Skeletal muscle tissue (tissue), 4 donors: ENCODE data around the gene PEAR1. TPM values are rescaled to one million over a fixed set of nuclear protein-coding genes. Genes with fewer than 3 reads are reported as not detected.
A peak's percentile ranks its signal among the peaks of the same experiment; 100 is the strongest.

ENCODE experiments used
- H3K27ac ChIP-seq: one replicate; pipeline ENCODE4 v1.7.0; 2013; ENCODE audit warnings: mild to moderate bottlenecking, low read depth, low read length, inconsistent platforms
- H3K27me3 ChIP-seq, 3 donors: one replicate each; pipeline ENCODE4 v1.7.0; 2013; ENCODE audit warnings: low read length in 3 of 3; ENCODE audit not compliant: control insufficient read depth in 3 of 3, insufficient read depth in 3 of 3
- H3K36me3 ChIP-seq, 3 donors: one replicate each; pipeline ENCODE4 v1.7.0; 2013; ENCODE audit warnings: low read length in 3 of 3; ENCODE audit not compliant: control insufficient read depth in 3 of 3, insufficient read depth in 3 of 3
- H3K4me1 ChIP-seq, 3 donors: one replicate each; pipeline ENCODE4 v1.7.0; 2013; ENCODE audit warnings: low read length in 3 of 3, mild to moderate bottlenecking in 3 of 3; ENCODE audit not compliant: control insufficient read depth in 3 of 3, insufficient read depth in 3 of 3
- H3K4me3 ChIP-seq, 3 donors: one replicate each; pipeline ENCODE4 v1.7.0; 2013; ENCODE audit warnings: low read length in 3 of 3
- H3K9ac ChIP-seq, 3 donors: one replicate each; pipeline ENCODE4 v1.7.0; 2013; ENCODE audit warnings: low read length in 3 of 3, mild to moderate bottlenecking in 3 of 3, moderate library complexity in 2 of 3, low read depth in 1 of 3
- H3K9me3 ChIP-seq, 3 donors: one replicate each; pipeline ENCODE4 v1.7.0; 2013; ENCODE audit warnings: low read length in 3 of 3; ENCODE audit not compliant: control insufficient read depth in 3 of 3
- total RNA-seq: library from RNA; depleted of rRNA; stranded (reverse); fragments of >200 nt; gene quantifications from one replicate; pipeline ENCODE4 v1.2.3, GENCODE V29; 2014
- donor health status: Osteomylitis.

PEAR1 gene
- total RNA-seq, 1 donor from 2014 or later = 4.7 TPM

- peaks cover 8 to 21% (median 14%) of the 10 kb centered on the region in 3 donors for H3K36me3 ChIP-seq
Measured at GRCh38 chr1:156912310-156912709, 18.8 kb downstream of the PEAR1 start.

DNA sequence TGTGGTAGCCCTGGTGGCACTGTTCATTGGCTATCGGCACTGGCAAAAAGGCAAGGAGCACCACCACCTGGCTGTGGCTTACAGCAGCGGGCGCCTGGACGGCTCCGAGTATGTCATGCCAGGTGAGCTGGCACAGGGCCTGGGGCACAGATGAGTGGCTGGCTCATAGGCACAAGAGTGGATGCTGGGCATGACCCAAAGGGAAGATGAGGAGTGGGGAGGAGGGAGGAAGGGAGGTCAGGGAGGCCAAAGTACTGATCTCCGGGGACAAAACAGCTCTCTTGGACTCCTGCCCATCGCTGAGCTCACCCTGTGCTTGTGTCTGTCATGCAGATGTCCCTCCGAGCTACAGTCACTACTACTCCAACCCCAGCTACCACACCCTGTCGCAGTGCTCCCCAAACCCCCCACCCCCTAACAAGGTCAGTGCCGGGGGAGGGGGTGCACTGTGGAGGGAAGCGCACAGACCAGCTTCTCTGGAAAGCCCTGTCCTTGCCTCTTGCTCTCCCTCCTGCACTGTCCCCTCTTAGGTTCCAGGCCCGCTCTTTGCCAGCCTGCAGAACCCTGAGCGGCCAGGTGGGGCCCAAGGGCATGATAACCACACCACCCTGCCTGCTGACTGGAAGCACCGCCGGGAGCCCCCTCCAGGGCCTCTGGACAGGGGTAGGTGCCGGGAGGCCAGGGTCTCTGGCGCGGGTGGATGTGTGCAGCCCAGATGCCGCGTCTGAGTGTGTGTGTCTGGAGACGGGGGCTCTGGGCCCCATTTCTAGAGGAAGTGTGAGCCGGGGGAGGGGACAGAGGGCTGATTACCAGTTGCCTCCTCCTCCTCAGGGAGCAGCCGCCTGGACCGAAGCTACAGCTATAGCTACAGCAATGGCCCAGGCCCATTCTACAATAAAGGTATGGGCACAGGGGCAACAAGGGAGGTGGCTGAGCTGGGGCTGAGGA lies 19.6 kb downstream of the PEAR1 start:
- Histone ChIP-seq H3K9ac (no peak overlapping the region), H3K9me3 (no peaks in the 10 kb centered on the region), H3K4me3 (no peak overlapping the region), H3K27ac (no peak overlapping the region), H3K4me1 (peaks cover 7 to 18% (median 14%) of the 10 kb centered on the region in 3 donors), H3K27me3 (peaks cover 8 to 32% (median 15%) of the 10 kb centered on the region in 3 donors), H3K36me3 (peaks cover 8 to 21% (median 13%) of the 10 kb centered on the region in 3 donors)

More at GRCh38 chr1:156912310-156912709, 18.8 kb downstream of the PEAR1 start:
- no peak overlapping the region for H3K4me3 ChIP-seq
- H3K27ac ChIP-seq = no peak overlapping the region
- no peak overlapping the region for H3K9ac ChIP-seq
- peaks cover 16 to 38% (median 18%) of the 10 kb centered on the region in 3 donors for H3K27me3 ChIP-seq
- peaks cover 10 to 24% (median 17%) of the 10 kb centered on the region in 3 donors for H3K4me1 ChIP-seq
- H3K9me3 ChIP-seq = no peaks in the 10 kb centered on the region

- Histone ChIP-seq H3K36me3 (peaks cover 8 to 21% (median 13%) of the 10 kb centered on the region in 3 donors), H3K27me3 (peaks cover 7 to 25% (median 9%) of the 10 kb centered on the region in 3 donors), H3K4me3 (no peak overlapping the region), H3K27ac (no peak overlapping the region), H3K9me3 (no peaks in the 10 kb centered on the region), H3K4me1 (peaks cover 7 to 11% (median 10%) of the 10 kb centered on the region in 3 donors), H3K9ac (no peak overlapping the region)
Measured at GRCh38 chr1:156913809-156914387, 20.4 kb downstream of the PEAR1 start.

- no peak overlapping the region for H3K27ac ChIP-seq
- no peaks in the 10 kb centered on the region for H3K9me3 ChIP-seq
- no peak overlapping the region for H3K4me3 ChIP-seq
- peaks cover 8 to 17% (median 13%) of the 10 kb centered on the region in 3 donors for H3K36me3 ChIP-seq
- H3K27me3 ChIP-seq = peaks cover 6 to 20% (median 6%) of the 10 kb centered on the region in 3 donors
- peaks cover 7 to 10% (median 8%) of the 10 kb centered on the region in 3 donors for H3K4me1 ChIP-seq
- H3K9ac ChIP-seq = no peak overlapping the region
Measured at GRCh38 chr1:156914440-156914856, 20.9 kb downstream of the PEAR1 start.

- peaks cover 0 to 4% (median under 1%) of the 10 kb centered on the region in 3 donors for H3K36me3 ChIP-seq
- H3K9me3 ChIP-seq = no peaks in the 10 kb centered on the region
- H3K27ac ChIP-seq = no peak within 1 kb of the TSS
- peaks cover 3 to 18% (median 14%) of the 10 kb centered on the region in 3 donors for H3K4me1 ChIP-seq
- peak within 1 kb of the TSS in 2 of 3 donors; percentile 14 to 33 for H3K9ac ChIP-seq
- H3K4me3 ChIP-seq = peak within 1 kb of the TSS in 2 of 3 donors; percentile 14 to 45
- peaks cover 46 to 55% (median 53%) of the 10 kb centered on the region in 3 donors for H3K27me3 ChIP-seq
Measured at GRCh38 chr1:156920233-156921052, 26.9 kb downstream of the PEAR1 start, which contains the start of gene LRRC71. LRRC71 (plus strand) TSS chr1:156920632; CDS start chr1:156920804, 172 bp downstream.

GRCh38 chr1:156921053-156921529 lies 27.6 kb downstream of the PEAR1 start:
- no peaks in the 10 kb centered on the region for H3K36me3 ChIP-seq
- peaks cover 3 to 18% (median 14%) of the 10 kb centered on the region in 3 donors for H3K4me1 ChIP-seq
- no peak overlapping the region for H3K27ac ChIP-seq
- H3K4me3 ChIP-seq = no peak overlapping the region
- no peaks in the 10 kb centered on the region for H3K9me3 ChIP-seq
- peaks cover 51 to 61% (median 58%) of the 10 kb centered on the region in 3 donors for H3K27me3 ChIP-seq
- no peak overlapping the region for H3K9ac ChIP-seq

- Histone ChIP-seq H3K9me3 (no peaks in the 10 kb centered on the region), H3K27ac (no peak overlapping the region), H3K27me3 (peaks cover 68 to 80% (median 75%) of the 10 kb centered on the region in 3 donors), H3K9ac (no peak overlapping the region), H3K4me3 (no peak overlapping the region), H3K36me3 (no peaks in the 10 kb centered on the region), H3K4me1 (peaks cover 13 to 23% (median 22%) of the 10 kb centered on the region in 3 donors)
Measured at GRCh38 chr1:156922986-156923669, 29.6 kb downstream of the PEAR1 start.

DNA sequence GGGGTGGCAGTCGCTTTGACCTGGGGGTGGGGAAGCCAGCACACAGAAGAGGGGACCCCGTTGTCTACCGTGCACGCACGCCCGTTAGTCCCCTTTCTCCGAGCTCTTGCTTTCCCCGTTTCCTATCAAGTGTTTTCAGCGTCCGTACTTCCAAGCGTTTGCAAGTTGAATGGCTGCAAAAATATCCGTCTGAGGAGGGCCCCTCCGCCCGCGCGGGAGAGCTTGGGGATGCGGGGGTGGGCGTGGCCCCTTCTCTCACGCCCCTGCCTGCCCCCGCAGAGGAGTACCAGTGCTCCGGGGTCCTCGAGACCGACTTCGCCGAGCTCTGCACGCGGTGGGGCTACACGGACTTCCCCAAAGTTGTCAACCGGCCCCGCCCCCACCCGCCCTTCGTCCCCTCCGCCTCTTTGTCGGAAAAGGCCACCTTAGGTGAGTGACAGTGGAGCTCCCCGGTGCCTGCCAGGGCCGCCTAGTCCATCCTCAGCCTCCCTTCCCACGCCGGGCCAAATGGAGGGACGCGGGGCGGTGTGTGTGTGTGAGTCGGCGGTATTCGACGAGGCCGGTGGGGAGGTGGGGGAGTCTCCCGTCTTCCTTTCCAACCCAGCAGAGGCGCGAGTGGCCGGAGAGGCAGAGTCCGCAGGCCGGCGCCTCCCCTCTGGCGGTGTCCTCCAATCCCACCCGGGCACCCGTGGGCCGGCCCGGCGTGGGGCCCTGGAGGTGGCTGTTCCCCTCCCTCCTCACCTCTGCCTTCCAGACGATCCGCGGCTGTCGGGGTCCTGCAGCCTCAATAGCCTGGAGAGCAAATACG lies 30.4 kb downstream of the PEAR1 start:
- Histone ChIP-seq H3K27me3 (peaks cover 69 to 85% (median 75%) of the 10 kb centered on the region in 3 donors), H3K36me3 (no peaks in the 10 kb centered on the region), H3K9me3 (no peaks in the 10 kb centered on the region), H3K4me3 (no peak overlapping the region), H3K27ac (no peak overlapping the region), H3K9ac (no peak overlapping the region), H3K4me1 (peaks cover 13 to 23% (median 22%) of the 10 kb centered on the region in 3 donors)
